ENCODE data around the gene ZC3H4.
"Not testable (repeated sequence)": the region's sequence is repeated elsewhere in the genome, so short reads cannot be mapped to it uniquely, and the experiment has no call there.

ZC3H4 gene

GRCh38 chr19:47107953-47108746 is 5.4 kb downstream of the ZC3H4 start:
- no peak for DNase-seq (ENCODE audit: low read depth)

GRCh38 chr19:47107202-47107952 is 6.2 kb downstream of the ZC3H4 start:
- no peak for DNase-seq (ENCODE audit: low read depth)

GRCh38 chr19:47106821-47107201 is 6.8 kb downstream of the ZC3H4 start:
- no peak for DNase-seq (ENCODE audit: low read depth)

- DNase-seq (ENCODE audit: low read depth): no peak
Observed at GRCh38 chr19:47105874-47106273, 7.7 kb downstream of the ZC3H4 start.

GRCh38 chr19:47104680-47105079 is 8.9 kb downstream of the ZC3H4 start:
- no peak for DNase-seq (ENCODE audit: low read depth)

GRCh38 chr19:47102346-47103060 is 11.1 kb downstream of the ZC3H4 start:
- DNase-seq (ENCODE audit: low read depth): no peak

GRCh38 chr19:47101116-47101515 is 12.5 kb downstream of the ZC3H4 start:
- DNase-seq (ENCODE audit: low read depth): not testable (repeated sequence)

GRCh38 chr19:47100290-47100689 is 13.3 kb downstream of the ZC3H4 start:
- DNase-seq (ENCODE audit: low read depth): no peak

- DNase-seq (ENCODE audit: low read depth): no peak
Observed at GRCh38 chr19:47099576-47100050, 14.0 kb downstream of the ZC3H4 start.

GRCh38 chr19:47098608-47099007 is 15.0 kb downstream of the ZC3H4 start:
- DNase-seq (ENCODE audit: low read depth): no peak

GRCh38 chr19:47097396-47098201 is 16.0 kb downstream of the ZC3H4 start:
- no peak for DNase-seq (ENCODE audit: low read depth)

- DNase-seq (ENCODE audit: low read depth): no peak
Observed at GRCh38 chr19:47096721-47097120, 16.9 kb downstream of the ZC3H4 start.

GRCh38 chr19:47096100-47096704 is 17.4 kb downstream of the ZC3H4 start:
- DNase-seq (ENCODE audit: low read depth): no peak

GRCh38 chr19:47095476-47096099 is 18.0 kb downstream of the ZC3H4 start:
- DNase-seq (ENCODE audit: low read depth): no peak

GRCh38 chr19:47094557-47095475 is 18.8 kb downstream of the ZC3H4 start:
- DNase-seq (ENCODE audit: low read depth): no peak

GRCh38 chr19:47093841-47094240 is 19.7 kb downstream of the ZC3H4 start:
- no peak for DNase-seq (ENCODE audit: low read depth)

- DNase-seq (ENCODE audit: low read depth): no peak
Observed at GRCh38 chr19:47093254-47093653, 20.3 kb downstream of the ZC3H4 start.

GRCh38 chr19:47089767-47090350 is 23.7 kb downstream of the ZC3H4 start:
- DNase-seq (ENCODE audit: low read depth): no peak

GRCh38 chr19:47086280-47086679 is 27.3 kb downstream of the ZC3H4 start:
- DNase-seq (ENCODE audit: low read depth): no peak

Measured in T follicular helper cell (primary cell).